ENCODE data around the gene SSBP3.
A peak's percentile ranks its signal among the peaks of the same experiment; 100 is the strongest.

SSBP3 gene

GRCh38 chr1:54225378-54225777 is 180.8 kb downstream of the SSBP3 start:
- DNase-seq (ENCODE audit: low read depth in 1 of 2, low spot score in 1 of 2): no peak
- TF ChIP-seq SPI1 (IDR thresholded peaks at IDR 0.05; ENCODE audit: borderline replicate concordance, low read depth) (no peak), REST (IDR thresholded peaks at IDR 0.05; ENCODE audit: insufficient replicate concordance, low read depth) (no peak), POLR2AphosphoS5 (IDR thresholded peaks at IDR 0.05; ENCODE audit: low read depth) (0 out of 2 replicates have a peak, but pooled peaks have one; percentile 6)
- no peaks in the 10 kb centered on the region for H3K27me3 ChIP-seq (ENCODE audit: insufficient read depth, poor library complexity, severe bottlenecking)
- no peak overlapping the region for H3K4me3 ChIP-seq (replicated peaks; ENCODE audit: insufficient read depth, low read length)
- no peak overlapping the region for H3K27ac ChIP-seq (replicated peaks)

- no peak for DNase-seq (ENCODE audit: low read depth in 1 of 2, low spot score in 1 of 2)
- Histone ChIP-seq H3K27ac (replicated peaks) (no peak overlapping the region), H3K27me3 (ENCODE audit: insufficient read depth, poor library complexity, severe bottlenecking) (no peaks in the 10 kb centered on the region), H3K4me3 (replicated peaks; ENCODE audit: insufficient read depth, low read length) (no peak overlapping the region)
- TF ChIP-seq CTCF (IDR thresholded peaks at IDR 0.05; ENCODE audit: insufficient read depth, low read length): no peak
- no peak for TF ChIP-seq SPI1 (IDR thresholded peaks at IDR 0.05; ENCODE audit: borderline replicate concordance, low read depth)
- TF ChIP-seq GABPA (IDR thresholded peaks at IDR 0.05; ENCODE audit: low read depth): no peak
Observed at GRCh38 chr1:54224233-54224632, 182.0 kb downstream of the SSBP3 start.

- no peak overlapping the region for H3K4me3 ChIP-seq (replicated peaks; ENCODE audit: insufficient read depth, low read length)
- no peak for TF ChIP-seq POLR2AphosphoS5 (IDR thresholded peaks at IDR 0.05; ENCODE audit: low read depth)
- TF ChIP-seq SPI1 (IDR thresholded peaks at IDR 0.05; ENCODE audit: borderline replicate concordance, low read depth): no peak
- TF ChIP-seq REST (IDR thresholded peaks at IDR 0.05; ENCODE audit: insufficient replicate concordance, low read depth): no peak
- H3K27me3 ChIP-seq (ENCODE audit: insufficient read depth, poor library complexity, severe bottlenecking): no peaks in the 10 kb centered on the region
- H3K27ac ChIP-seq (replicated peaks): no peak overlapping the region
- no peak for DNase-seq (ENCODE audit: low read depth in 1 of 2, low spot score in 1 of 2)
Observed at GRCh38 chr1:54223441-54224202, 182.6 kb downstream of the SSBP3 start.

GRCh38 chr1:54222711-54223110 is 183.5 kb downstream of the SSBP3 start:
- Histone ChIP-seq H3K4me3 (replicated peaks; ENCODE audit: insufficient read depth, low read length) (no peak overlapping the region), H3K27me3 (ENCODE audit: insufficient read depth, poor library complexity, severe bottlenecking) (no peaks in the 10 kb centered on the region), H3K27ac (replicated peaks) (no peak overlapping the region)
- DNase-seq (ENCODE audit: low read depth in 1 of 2, low spot score in 1 of 2): no peak
- no peak for TF ChIP-seq CTCF (IDR thresholded peaks at IDR 0.05; ENCODE audit: insufficient read depth, low read length)
- TF ChIP-seq GABPA (IDR thresholded peaks at IDR 0.05; ENCODE audit: low read depth): no peak
- TF ChIP-seq SPI1 (IDR thresholded peaks at IDR 0.05; ENCODE audit: borderline replicate concordance, low read depth): no peak
- TF ChIP-seq REST (IDR thresholded peaks at IDR 0.05; ENCODE audit: insufficient replicate concordance, low read depth): no peak
- no peak for TF ChIP-seq POLR2AphosphoS5 (IDR thresholded peaks at IDR 0.05; ENCODE audit: low read depth)

Data from HL-60 (cell line).